Neural cell (in vitro differentiated cells): Measurements from ENCODE around the gene MIPOL1. TPM values are rescaled to one million over a fixed set of nuclear protein-coding genes. Genes with fewer than 3 reads are reported as not detected.
"Not testable (repeated sequence)": the region's sequence is repeated elsewhere in the genome, so short reads cannot be mapped to it uniquely, and the experiment has no call there.

Experiments used
- H2AFZ ChIP-seq: fragments of 200-600, 300-800 bp; sonication (generic), shearing (Covaris generic); 2 replicates; pipeline ENCODE4 v1.6.0; 2014; ENCODE audit warnings: low read depth, mild to moderate bottlenecking, antibody characterized with exemption, low read length, moderate library complexity
- H3F3A ChIP-seq: fragments of 200-600 bp; shearing (Covaris generic); 2 replicates; pipeline ENCODE4 v1.6.1; 2016; ENCODE audit warnings: mild to moderate bottlenecking, moderate library complexity, mixed read lengths, antibody characterized with exemption, low read length; ENCODE audit not compliant: insufficient read depth, poor library complexity, severe bottlenecking
- H3K27ac ChIP-seq: fragments of 200-600, 300-800 bp; sonication (generic), shearing (Covaris generic); 2 replicates; pipeline ENCODE4 v1.5.1; 2014; ENCODE audit warnings: mild to moderate bottlenecking, low read length, moderate library complexity
- H3K27me3 ChIP-seq: fragments of 300-800, 200-600 bp; sonication (generic), shearing (Covaris generic); 2 replicates; pipeline ENCODE4 v1.6.0; 2014; ENCODE audit warnings: mild to moderate bottlenecking, low read depth, low read length, moderate library complexity; ENCODE audit not compliant: insufficient read depth
- H3K36me3 ChIP-seq: fragments of 300-800, 200-600 bp; sonication (generic), shearing (Covaris generic); 2 replicates; pipeline ENCODE4 v1.5.1; 2014; ENCODE audit warnings: mild to moderate bottlenecking, antibody characterized with exemption, low read length, moderate library complexity; ENCODE audit not compliant: insufficient read depth
- H3K4me2 ChIP-seq: fragments of 300-800, 200-600 bp; sonication (generic), shearing (Covaris generic); 2 replicates; pipeline ENCODE4 v1.6.0; 2014; ENCODE audit warnings: mild to moderate bottlenecking, low read length
- H3K4me3 ChIP-seq: fragments of 300-800, 200-600 bp; sonication (generic), shearing (Covaris generic); 2 replicates; pipeline ENCODE4 v1.5.1; 2014; ENCODE audit warnings: mild to moderate bottlenecking, low read length, moderate library complexity
- H3K79me2 ChIP-seq: fragments of 200-600 bp; shearing (Covaris generic); replicated peaks from 2 replicates; pipeline ENCODE4 v1.6.0; 2014; ENCODE audit warnings: mild to moderate bottlenecking, low read length, moderate library complexity; ENCODE audit not compliant: insufficient read depth
- H3K9ac ChIP-seq: fragments of 300-800, 200-600 bp; sonication (generic), shearing (Covaris generic); 2 replicates; pipeline ENCODE4 v1.6.1; 2016; ENCODE audit warnings: mild to moderate bottlenecking, low read length, mixed read lengths
- H3K9me2 ChIP-seq: fragments of 200-600 bp; shearing (Covaris generic); 2 replicates; pipeline ENCODE4 v1.6.1; 2016; ENCODE audit warnings: mild to moderate bottlenecking, low read length, mixed read lengths; ENCODE audit not compliant: insufficient read depth
- H3K9me3 ChIP-seq: fragments of 200-600, 300-800 bp; sonication (generic), shearing (Covaris generic); 2 replicates; pipeline ENCODE4 v1.6.1; 2016; ENCODE audit warnings: mild to moderate bottlenecking, mixed run types, low read length, moderate library complexity, mixed read lengths
- H4K20me1 ChIP-seq: fragments of 200-600 bp; shearing (Covaris generic); 2 replicates; pipeline ENCODE4 v1.6.1; 2016; ENCODE audit warnings: mild to moderate bottlenecking, mixed run types; ENCODE audit not compliant: insufficient read depth
- EP300 ChIP-seq: fragments of 450-650 bp; conservative IDR thresholded peaks from 2 replicates; pipeline ENCODE4 v1.6.1; 2014; ENCODE audit warnings: antibody characterized with exemption, mild to moderate bottlenecking, moderate library complexity; ENCODE audit not compliant: poor library complexity, severe bottlenecking
- EZH2 ChIP-seq: fragments of 200-600, 300-800 bp; shearing (Covaris generic), sonication (generic); IDR thresholded peaks from 2 replicates; pipeline ENCODE4 v1.6.1; 2014; ENCODE audit warnings: antibody characterized with exemption, low read length, borderline replicate concordance, mild to moderate bottlenecking; ENCODE audit not compliant: insufficient read depth, poor library complexity, severe bottlenecking
- MXI1 ChIP-seq: fragments of 450-650 bp; conservative IDR thresholded peaks from 2 replicates; pipeline ENCODE4 v1.6.1; 2014; ENCODE audit warnings: antibody characterized with exemption, mild to moderate bottlenecking; ENCODE audit not compliant: poor library complexity, severe bottlenecking
- POLR2AphosphoS5 ChIP-seq: IDR thresholded peaks from 2 replicates; pipeline ENCODE4 v1.6.1; 2012
- RAD21 ChIP-seq: fragments of 450-650 bp; conservative IDR thresholded peaks from 2 replicates; pipeline ENCODE4 v1.6.1; 2014; ENCODE audit warnings: antibody characterized with exemption, mild to moderate bottlenecking, moderate library complexity
- SMC3 ChIP-seq: fragments of 450-650 bp; conservative IDR thresholded peaks from 2 replicates; pipeline ENCODE4 v1.6.1; 2014; ENCODE audit warnings: antibody characterized with exemption, mild to moderate bottlenecking, moderate library complexity; ENCODE audit not compliant: poor library complexity
- TAF1 ChIP-seq: IDR thresholded peaks from 2 replicates; pipeline ENCODE4 v1.6.1; 2012; ENCODE audit warnings: low read depth
- polyA plus RNA-seq: library from polyadenylated mRNA; depleted of rRNA; stranded (reverse); fragments of >200 nt; gene quantifications from 2 replicates; pipeline ENCODE4 v1.2.3, GENCODE V29; 2014
- TF ChIP-seq, protein P1 (sequence below): IDR thresholded peaks from 2 replicates; pipeline ENCODE4 v1.6.1; 2012; ENCODE audit warnings: borderline replicate concordance
- TF ChIP-seq, protein P2 (sequence below): fragments of 450-650 bp; IDR thresholded peaks from 2 replicates; pipeline ENCODE4 v1.5.1; 2014; ENCODE audit warnings: antibody characterized with exemption, mild to moderate bottlenecking, moderate library complexity; ENCODE audit not compliant: poor library complexity, severe bottlenecking

MIPOL1 gene
- polyA plus RNA-seq, 1 donor from 2014 or later: 1.3 TPM

DNA sequence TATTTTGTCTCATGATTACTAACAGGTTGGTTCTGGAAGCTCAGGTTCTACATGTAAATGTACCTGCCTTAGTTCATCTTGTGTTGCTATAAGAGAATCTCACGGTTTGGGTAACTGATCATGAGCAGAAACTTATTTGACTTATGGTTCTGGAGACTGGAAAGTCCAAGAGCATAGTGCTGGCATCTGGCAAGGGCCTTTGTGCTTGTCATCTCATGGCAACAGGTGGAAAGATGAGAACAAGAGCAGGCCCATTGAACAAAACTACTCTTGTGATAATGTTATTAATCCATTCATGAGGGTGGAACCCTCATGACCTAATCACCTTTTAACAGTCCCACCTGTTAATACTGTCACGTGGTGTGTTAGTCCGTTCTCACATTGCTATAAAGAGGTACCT lies 23.3 kb downstream of the MIPOL1 start:
- H2AFZ ChIP-seq: no peak overlapping the region
- no peak overlapping the region for H3K4me2 ChIP-seq
- TF ChIP-seq, protein P1, sequence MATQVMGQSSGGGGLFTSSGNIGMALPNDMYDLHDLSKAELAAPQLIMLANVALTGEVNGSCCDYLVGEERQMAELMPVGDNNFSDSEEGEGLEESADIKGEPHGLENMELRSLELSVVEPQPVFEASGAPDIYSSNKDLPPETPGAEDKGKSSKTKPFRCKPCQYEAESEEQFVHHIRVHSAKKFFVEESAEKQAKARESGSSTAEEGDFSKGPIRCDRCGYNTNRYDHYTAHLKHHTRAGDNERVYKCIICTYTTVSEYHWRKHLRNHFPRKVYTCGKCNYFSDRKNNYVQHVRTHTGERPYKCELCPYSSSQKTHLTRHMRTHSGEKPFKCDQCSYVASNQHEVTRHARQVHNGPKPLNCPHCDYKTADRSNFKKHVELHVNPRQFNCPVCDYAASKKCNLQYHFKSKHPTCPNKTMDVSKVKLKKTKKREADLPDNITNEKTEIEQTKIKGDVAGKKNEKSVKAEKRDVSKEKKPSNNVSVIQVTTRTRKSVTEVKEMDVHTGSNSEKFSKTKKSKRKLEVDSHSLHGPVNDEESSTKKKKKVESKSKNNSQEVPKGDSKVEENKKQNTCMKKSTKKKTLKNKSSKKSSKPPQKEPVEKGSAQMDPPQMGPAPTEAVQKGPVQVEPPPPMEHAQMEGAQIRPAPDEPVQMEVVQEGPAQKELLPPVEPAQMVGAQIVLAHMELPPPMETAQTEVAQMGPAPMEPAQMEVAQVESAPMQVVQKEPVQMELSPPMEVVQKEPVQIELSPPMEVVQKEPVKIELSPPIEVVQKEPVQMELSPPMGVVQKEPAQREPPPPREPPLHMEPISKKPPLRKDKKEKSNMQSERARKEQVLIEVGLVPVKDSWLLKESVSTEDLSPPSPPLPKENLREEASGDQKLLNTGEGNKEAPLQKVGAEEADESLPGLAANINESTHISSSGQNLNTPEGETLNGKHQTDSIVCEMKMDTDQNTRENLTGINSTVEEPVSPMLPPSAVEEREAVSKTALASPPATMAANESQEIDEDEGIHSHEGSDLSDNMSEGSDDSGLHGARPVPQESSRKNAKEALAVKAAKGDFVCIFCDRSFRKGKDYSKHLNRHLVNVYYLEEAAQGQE: no peak
- TF ChIP-seq RAD21 (no peak), EP300 (no peak), SMC3 (no peak), TAF1 (no peak), POLR2AphosphoS5 (no peak), EZH2 (no peak), MXI1 (no peak)
- TF ChIP-seq, protein P2, sequence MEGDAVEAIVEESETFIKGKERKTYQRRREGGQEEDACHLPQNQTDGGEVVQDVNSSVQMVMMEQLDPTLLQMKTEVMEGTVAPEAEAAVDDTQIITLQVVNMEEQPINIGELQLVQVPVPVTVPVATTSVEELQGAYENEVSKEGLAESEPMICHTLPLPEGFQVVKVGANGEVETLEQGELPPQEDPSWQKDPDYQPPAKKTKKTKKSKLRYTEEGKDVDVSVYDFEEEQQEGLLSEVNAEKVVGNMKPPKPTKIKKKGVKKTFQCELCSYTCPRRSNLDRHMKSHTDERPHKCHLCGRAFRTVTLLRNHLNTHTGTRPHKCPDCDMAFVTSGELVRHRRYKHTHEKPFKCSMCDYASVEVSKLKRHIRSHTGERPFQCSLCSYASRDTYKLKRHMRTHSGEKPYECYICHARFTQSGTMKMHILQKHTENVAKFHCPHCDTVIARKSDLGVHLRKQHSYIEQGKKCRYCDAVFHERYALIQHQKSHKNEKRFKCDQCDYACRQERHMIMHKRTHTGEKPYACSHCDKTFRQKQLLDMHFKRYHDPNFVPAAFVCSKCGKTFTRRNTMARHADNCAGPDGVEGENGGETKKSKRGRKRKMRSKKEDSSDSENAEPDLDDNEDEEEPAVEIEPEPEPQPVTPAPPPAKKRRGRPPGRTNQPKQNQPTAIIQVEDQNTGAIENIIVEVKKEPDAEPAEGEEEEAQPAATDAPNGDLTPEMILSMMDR: no peak
- H3K27ac ChIP-seq: no peak overlapping the region
- no peak overlapping the region for H3K4me3 ChIP-seq
- H3K79me2 ChIP-seq: no peaks in the 10 kb centered on the region
- no peaks in the 10 kb centered on the region for H3K36me3 ChIP-seq
- no peaks in the 10 kb centered on the region for H4K20me1 ChIP-seq
- H3F3A ChIP-seq: no peaks in the 10 kb centered on the region
- no peaks in the 10 kb centered on the region for H3K9me2 ChIP-seq
- no peak overlapping the region for H3K9ac ChIP-seq
- H3K9me3 ChIP-seq: no peaks in the 10 kb centered on the region
- H3K27me3 ChIP-seq: no peaks in the 10 kb centered on the region

DNA sequence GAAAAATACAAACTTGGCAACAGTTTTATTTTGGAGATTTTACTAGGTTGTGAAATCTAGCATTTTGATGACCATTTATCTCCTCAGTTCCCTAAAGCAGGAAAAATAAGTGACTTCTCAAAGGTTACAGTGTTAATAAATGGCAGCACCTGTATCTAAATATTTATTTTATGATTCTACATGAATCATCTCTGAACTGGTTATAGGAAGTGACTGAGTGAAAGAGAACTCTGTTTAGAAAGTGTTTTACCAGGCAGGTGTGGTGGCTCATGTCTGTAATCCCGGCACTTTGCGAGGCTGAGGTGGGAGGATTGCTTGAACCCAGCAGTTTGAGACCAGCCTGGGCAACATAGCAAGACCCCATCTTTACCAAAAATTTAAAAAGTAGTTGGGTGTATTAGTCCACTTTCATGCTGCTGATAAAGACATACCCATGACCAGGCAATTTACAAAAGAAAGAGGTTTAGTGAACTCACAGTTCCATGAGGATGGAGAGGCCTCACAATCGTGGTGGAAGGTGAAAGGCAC lies 26.3 kb downstream of the MIPOL1 start:
- Histone ChIP-seq H3K4me2 (no peak overlapping the region), H3K27ac (no peak overlapping the region), H3K9ac (no peak overlapping the region), H3K36me3 (no peaks in the 10 kb centered on the region), H4K20me1 (no peaks in the 10 kb centered on the region), H3F3A (no peaks in the 10 kb centered on the region), H3K27me3 (no peaks in the 10 kb centered on the region), H3K9me3 (no peaks in the 10 kb centered on the region), H3K79me2 (no peaks in the 10 kb centered on the region), H3K4me3 (no peak overlapping the region), H2AFZ (no peak overlapping the region), H3K9me2 (no peaks in the 10 kb centered on the region)
- TF ChIP-seq RAD21 (no peak), SMC3 (no peak), EZH2 (no peak), POLR2AphosphoS5 (no peak), TAF1 (no peak), MXI1 (no peak), EP300 (no peak)
- TF ChIP-seq, protein P1: no peak
- TF ChIP-seq, protein P2: no peak

DNA sequence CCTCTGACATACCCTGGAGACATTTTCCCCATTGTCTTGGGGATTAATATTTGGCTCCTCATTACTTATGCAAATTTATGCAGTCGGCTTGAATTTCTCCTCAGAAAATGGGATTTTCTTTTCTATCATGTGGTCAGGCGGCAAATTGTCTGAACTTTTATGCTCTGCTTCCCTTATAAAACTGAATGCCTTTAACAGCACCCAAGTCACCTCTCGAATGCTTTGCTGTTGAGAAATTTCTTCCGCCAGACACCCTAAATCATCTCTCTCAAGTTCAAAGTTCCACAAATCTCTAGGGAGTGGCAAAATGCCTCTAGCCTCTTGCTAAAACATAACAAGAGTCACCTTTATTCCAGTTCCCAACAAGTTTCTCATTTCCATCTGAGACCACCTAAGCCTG lies 27.9 kb downstream of the MIPOL1 start:
- H3K9ac ChIP-seq, H3K4me3 ChIP-seq, H3K27ac ChIP-seq, H3K4me2 ChIP-seq, H3F3A ChIP-seq, H4K20me1 ChIP-seq, H3K9me3 ChIP-seq, H3K27me3 ChIP-seq, H3K9me2 ChIP-seq, H3K79me2 ChIP-seq, H3K36me3 ChIP-seq, H2AFZ ChIP-seq: not testable (repeated sequence)
